Measurements from ENCODE around the gene UBE2D2.
A peak's percentile ranks its signal among the peaks of the same experiment; 100 is the strongest.
"Not testable (repeated sequence)": the region's sequence is repeated elsewhere in the genome, so short reads cannot be mapped to it uniquely, and the experiment has no call there.

UBE2D2 gene

DNA sequence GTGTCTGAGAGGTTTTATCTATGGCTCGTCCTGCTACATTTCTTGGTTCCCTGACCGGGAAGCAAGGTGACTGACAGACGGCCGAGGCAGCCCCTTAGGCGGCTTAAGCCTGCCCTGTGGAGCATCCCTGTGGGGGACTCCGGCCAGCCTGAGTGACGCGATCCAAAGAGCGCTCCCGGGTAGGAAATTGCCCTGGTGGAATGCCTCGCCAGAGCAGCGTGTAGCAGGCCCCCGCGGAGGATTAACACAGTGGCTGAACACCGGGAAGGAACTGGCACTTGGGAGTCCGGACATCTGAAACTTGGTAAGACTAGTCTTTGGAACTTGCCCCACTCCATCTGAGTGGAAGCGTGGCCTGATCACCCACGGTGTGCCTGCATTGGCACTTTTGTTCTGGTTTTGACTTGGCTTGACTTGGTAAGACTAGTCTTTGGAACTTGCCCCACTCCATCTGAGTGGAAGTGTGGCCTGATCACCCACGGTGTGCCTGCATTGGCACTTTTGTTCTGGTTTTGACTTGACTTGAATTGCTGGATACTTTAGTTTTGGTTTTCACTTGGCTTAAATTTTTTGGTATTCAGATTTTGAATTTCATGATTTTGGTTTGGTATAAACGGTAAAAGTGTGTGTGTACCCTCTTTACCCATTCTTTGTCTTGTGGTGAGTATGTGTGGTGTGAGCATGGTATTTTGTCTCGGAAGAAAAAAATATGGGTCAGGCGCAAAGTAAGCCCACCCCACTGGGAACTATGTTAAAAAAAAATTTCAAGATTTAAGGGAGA lies 34.6 kb upstream of the UBE2D2 start:
- not testable (repeated sequence) for H3K4me3 ChIP-seq (ENCODE audit: low read length); H3K4me1 ChIP-seq (ENCODE audit: control insufficient read depth, insufficient read depth, low read length); H3K9ac ChIP-seq (ENCODE audit: low read length); H3K27ac ChIP-seq (ENCODE audit: low read depth, low read length); H3K36me3 ChIP-seq (ENCODE audit: control insufficient read depth, insufficient read depth, low read length); H3K27me3 ChIP-seq (ENCODE audit: control insufficient read depth, insufficient read depth, low read length)

DNA sequence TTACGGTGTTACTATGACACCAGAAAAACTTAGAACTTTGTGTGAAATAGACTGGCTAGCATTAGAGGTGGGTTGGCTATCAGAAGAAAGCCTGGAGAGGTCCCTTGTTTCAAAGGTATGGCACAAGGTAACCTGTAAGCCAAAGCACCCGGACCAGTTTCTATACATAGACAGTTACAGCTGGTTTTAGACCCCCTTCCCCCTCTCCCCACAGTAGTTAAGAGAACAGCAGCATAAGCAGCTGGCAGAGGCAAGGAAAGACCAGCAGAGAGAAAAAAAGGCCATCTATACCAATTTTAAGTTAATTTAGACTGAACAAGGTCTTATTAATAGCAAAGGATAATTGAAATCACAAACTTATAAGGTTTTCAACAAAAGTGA lies 34.1 kb upstream of the UBE2D2 start:
- H3K4me1 ChIP-seq (ENCODE audit: control insufficient read depth, insufficient read depth, low read length); H3K9ac ChIP-seq (ENCODE audit: low read length); H3K27ac ChIP-seq (ENCODE audit: low read depth, low read length); H3K4me3 ChIP-seq (ENCODE audit: low read length); H3K36me3 ChIP-seq (ENCODE audit: control insufficient read depth, insufficient read depth, low read length); H3K27me3 ChIP-seq (ENCODE audit: control insufficient read depth, insufficient read depth, low read length): not testable (repeated sequence)

DNA sequence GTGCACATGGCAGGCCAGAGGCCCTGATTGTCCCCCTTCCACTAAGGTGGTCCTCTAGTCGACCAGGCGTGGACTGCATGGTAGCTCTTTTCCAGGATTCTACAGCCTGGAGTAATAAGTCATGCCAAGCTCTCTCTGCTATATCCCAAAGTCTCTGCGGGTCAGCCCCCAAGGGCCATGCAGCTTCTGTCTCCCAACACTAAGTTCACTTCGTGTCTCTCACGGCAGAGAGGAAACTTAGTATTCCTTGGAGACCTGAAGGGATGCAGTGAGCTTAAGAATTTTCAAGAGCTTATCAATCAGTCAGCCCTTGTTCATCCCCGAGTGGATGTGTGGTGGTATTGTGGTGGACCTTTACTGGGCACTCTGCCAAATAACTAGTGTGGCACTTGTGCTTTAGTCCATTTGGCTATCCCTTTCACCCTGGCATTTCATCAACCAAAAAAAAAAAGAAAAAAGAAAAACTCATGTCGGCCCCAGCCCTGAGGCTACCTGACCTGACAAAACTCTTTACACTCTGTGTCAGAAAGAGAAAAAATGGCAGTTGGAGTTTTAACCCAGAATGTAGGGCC lies 33.2 kb upstream of the UBE2D2 start:
- H3K27ac ChIP-seq (ENCODE audit: low read depth, low read length); H3K9ac ChIP-seq (ENCODE audit: low read length); H3K27me3 ChIP-seq (ENCODE audit: control insufficient read depth, insufficient read depth, low read length); H3K4me3 ChIP-seq (ENCODE audit: low read length); H3K4me1 ChIP-seq (ENCODE audit: control insufficient read depth, insufficient read depth, low read length); H3K36me3 ChIP-seq (ENCODE audit: control insufficient read depth, insufficient read depth, low read length): not testable (repeated sequence)

DNA sequence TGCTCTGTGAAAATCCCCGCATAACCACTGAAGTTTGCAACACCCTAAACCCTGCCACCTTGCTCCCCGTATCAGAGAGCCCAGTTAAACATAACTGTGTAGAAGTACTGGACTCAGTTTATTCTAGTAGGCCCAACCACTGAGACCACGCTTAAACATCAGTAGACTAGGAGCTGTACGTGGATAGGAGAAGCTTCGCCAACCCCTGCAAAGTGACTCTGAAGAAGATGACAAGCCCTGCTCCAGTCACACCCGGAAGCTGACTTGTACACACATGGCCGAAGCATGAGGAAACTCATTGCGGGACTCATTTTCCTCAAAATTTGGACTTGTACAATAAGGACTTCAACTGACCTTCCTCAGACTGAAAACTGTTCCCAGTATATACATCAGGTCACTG lies 32.4 kb upstream of the UBE2D2 start:
- H3K36me3 ChIP-seq (ENCODE audit: control insufficient read depth, insufficient read depth, low read length); H3K4me1 ChIP-seq (ENCODE audit: control insufficient read depth, insufficient read depth, low read length); H3K9ac ChIP-seq (ENCODE audit: low read length); H3K27me3 ChIP-seq (ENCODE audit: control insufficient read depth, insufficient read depth, low read length); H3K27ac ChIP-seq (ENCODE audit: low read depth, low read length); H3K4me3 ChIP-seq (ENCODE audit: low read length): not testable (repeated sequence)

DNA sequence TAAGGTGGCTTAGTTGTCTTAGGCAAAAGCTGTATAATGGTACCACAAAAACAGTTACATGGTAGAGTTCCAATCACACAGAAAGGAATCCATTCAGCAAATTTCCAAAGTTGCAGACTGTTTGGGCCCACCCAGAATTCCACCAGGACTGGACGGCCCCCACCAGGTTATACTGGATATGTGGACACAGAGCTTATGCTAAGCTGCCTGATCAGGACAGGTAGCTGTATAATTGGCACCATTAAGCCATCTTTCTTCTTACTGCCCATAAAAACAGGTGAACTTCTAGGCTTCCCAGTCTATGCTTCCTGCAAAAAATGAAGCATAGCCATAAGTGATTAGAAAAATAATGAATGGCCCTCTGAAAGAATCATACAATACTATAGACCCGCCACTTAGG lies 31.1 kb upstream of the UBE2D2 start:
- H3K27ac ChIP-seq (ENCODE audit: low read depth, low read length); H3K27me3 ChIP-seq (ENCODE audit: control insufficient read depth, insufficient read depth, low read length); H3K4me3 ChIP-seq (ENCODE audit: low read length); H3K36me3 ChIP-seq (ENCODE audit: control insufficient read depth, insufficient read depth, low read length); H3K9ac ChIP-seq (ENCODE audit: low read length); H3K4me1 ChIP-seq (ENCODE audit: control insufficient read depth, insufficient read depth, low read length): not testable (repeated sequence)

DNA sequence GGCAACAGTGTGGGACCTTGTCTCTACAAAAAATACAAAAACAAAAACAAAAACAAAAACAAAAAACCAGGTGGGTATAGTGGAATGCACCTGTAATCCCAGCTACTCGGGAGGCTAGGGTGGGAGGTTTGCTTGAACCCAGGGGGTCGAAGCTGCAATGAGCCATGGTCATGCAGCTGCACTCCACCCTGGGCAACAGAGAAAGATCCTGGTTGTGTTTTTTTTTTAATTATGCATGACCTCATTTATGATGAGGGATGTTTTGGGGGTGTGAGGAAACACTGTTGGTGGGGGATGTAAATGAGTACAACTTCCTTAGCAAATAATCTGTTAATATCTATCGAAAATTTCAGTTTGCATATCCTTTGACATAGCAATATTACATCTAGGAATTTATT lies 29.4 kb upstream of the UBE2D2 start:
- Histone ChIP-seq H3K27ac (ENCODE audit: low read depth, low read length) (no peak overlapping the region), H3K4me3 (ENCODE audit: low read length) (no peak overlapping the region), H3K27me3 (ENCODE audit: control insufficient read depth, insufficient read depth, low read length) (no peaks in the 10 kb centered on the region), H3K4me1 (ENCODE audit: control insufficient read depth, insufficient read depth, low read length) (no peaks in the 10 kb centered on the region), H3K9ac (ENCODE audit: low read length) (no peak overlapping the region), H3K36me3 (ENCODE audit: control insufficient read depth, insufficient read depth, low read length) (no peaks in the 10 kb centered on the region)

DNA sequence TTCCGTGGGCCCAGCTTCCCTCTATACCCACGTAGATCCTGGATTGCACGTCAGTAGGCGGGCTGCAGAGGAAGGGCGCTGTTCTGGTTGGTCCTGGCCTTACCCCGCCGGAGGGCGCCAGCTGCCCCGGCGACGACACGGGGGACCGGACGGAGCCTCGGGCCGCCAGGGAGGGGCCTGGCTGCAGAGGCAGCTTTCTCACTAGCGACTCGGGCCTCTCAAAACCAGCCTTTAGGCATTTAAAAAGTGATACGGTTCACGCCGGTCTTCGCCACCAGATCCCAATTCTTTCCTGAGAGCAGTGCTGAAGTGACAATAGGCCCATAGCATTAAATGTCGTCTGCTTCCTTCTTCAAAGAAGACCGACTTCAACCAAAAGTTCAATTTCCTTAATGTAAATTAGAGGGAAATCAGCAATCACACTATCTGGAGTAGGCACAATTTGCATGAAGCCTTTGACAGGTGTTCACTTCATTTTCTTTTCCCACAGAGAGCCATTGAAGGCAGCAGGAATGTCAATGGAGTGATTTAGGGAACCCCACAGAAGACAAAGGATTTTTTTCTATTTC lies 17.6 kb upstream of the UBE2D2 start:
- Histone ChIP-seq H3K27me3 (ENCODE audit: control insufficient read depth, insufficient read depth, low read length) (no peaks in the 10 kb centered on the region), H3K27ac (ENCODE audit: low read depth, low read length) (no peak overlapping the region), H3K36me3 (ENCODE audit: control insufficient read depth, insufficient read depth, low read length) (no peaks in the 10 kb centered on the region), H3K4me1 (ENCODE audit: control insufficient read depth, insufficient read depth, low read length) (no peaks in the 10 kb centered on the region), H3K4me3 (ENCODE audit: low read length) (peak overlapping the region; percentile 55), H3K9ac (ENCODE audit: low read length) (no peak overlapping the region)

DNA sequence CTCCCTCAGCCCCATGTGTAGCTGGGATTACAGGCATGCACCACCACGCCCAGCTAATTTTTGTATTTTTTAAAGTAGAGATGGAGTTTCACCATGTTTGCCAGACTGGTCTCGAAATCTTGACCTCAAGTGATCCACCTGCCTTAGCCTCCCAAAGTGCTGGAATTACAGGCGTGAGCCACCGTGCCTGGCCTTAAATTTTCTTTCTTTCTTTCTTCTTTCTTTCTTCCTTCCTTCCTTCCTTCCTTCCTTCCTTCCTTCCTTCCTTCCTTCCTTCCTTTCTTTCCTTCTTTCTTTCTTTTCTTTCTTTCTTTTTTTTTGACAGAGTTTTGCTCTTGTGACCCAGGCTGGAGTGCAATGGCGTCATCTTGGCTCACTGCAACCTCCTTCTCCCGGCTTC lies 14.5 kb upstream of the UBE2D2 start:
- not testable (repeated sequence) for H3K27ac ChIP-seq (ENCODE audit: low read depth, low read length); H3K9ac ChIP-seq (ENCODE audit: low read length); H3K4me3 ChIP-seq (ENCODE audit: low read length); H3K27me3 ChIP-seq (ENCODE audit: control insufficient read depth, insufficient read depth, low read length); H3K4me1 ChIP-seq (ENCODE audit: control insufficient read depth, insufficient read depth, low read length); H3K36me3 ChIP-seq (ENCODE audit: control insufficient read depth, insufficient read depth, low read length)

DNA sequence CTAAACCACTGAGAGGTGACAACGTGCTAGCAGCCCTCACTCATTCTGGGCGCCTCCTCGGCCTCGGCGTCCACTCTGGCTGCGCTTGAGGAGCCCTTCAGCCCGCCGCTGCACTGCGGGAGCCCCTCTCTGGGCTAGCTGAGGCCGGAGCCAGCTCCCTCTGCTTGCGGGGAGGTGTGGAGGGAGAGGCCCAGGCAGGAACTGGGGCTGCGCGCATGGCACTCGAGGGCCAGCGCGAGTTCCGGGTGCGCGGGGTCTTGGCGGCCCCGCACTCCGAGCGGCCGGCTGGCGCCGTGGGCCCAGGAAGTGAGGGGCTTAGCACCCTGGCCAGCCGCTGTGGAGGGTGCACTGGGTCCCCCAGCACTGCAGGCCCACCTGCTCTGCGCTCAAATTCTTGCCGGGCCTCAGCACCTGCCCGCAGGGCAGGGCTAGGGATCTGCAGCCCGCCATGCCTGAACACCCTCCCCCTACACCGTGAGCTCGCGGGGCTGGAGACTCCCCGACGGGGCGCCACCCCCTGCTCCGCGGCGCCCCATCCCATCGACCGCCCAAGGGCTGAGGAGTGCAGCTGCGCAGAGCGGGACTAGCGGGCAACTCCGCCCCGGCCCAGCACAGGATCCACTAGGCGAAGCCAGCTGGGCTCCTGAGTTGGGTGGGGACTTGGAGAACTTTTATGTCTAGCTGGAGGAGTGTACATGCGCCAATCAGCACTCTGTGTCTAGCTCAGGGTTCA lies 11.8 kb upstream of the UBE2D2 start:
- Histone ChIP-seq H3K9ac (ENCODE audit: low read length) (no peak overlapping the region), H3K27me3 (ENCODE audit: control insufficient read depth, insufficient read depth, low read length) (no peaks in the 10 kb centered on the region), H3K4me1 (ENCODE audit: control insufficient read depth, insufficient read depth, low read length) (no peaks in the 10 kb centered on the region), H3K36me3 (ENCODE audit: control insufficient read depth, insufficient read depth, low read length) (no peaks in the 10 kb centered on the region), H3K4me3 (ENCODE audit: low read length) (no peak overlapping the region), H3K27ac (ENCODE audit: low read depth, low read length) (no peak overlapping the region)

DNA sequence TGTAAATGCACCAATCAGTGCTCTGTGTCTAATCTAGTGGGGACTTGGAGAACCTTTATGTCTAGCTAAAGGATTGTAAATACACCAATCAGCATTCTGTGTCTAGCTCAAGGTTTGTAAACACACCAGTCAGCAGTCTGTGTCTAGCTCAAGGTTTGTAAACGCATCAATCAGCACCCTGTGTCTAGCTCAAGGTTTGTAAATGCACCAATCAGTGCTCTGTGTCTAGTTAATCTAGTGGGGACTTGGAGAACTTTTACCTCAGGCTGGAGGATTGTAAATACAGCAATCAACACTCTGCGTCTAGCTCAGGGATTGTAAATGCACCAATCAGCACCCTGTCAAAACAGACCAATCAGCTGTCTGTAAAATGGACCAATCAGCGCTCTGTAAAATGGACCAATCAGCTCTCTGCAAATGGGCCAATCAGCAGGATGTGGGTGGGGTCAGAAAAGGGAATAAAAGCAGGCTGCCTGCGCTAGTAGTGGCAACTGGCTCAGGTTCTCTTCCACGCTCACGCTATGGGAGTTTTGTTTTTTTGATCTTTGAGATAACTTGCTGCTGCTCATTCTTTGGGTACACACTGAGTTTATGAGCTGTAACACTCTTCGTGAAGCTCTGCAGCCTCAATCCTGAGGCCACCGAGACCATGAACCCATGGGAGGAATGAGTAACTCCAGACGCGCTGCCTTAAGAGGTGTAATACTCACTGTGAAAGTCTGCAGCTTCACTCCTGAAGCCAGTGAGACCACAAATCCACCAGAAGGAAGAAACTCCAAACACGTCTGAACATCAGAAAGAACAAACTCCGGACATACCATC lies 10.9 kb upstream of the UBE2D2 start:
- not testable (repeated sequence) for H3K4me1 ChIP-seq (ENCODE audit: control insufficient read depth, insufficient read depth, low read length); H3K9ac ChIP-seq (ENCODE audit: low read length); H3K27ac ChIP-seq (ENCODE audit: low read depth, low read length); H3K4me3 ChIP-seq (ENCODE audit: low read length); H3K36me3 ChIP-seq (ENCODE audit: control insufficient read depth, insufficient read depth, low read length); H3K27me3 ChIP-seq (ENCODE audit: control insufficient read depth, insufficient read depth, low read length)

DNA sequence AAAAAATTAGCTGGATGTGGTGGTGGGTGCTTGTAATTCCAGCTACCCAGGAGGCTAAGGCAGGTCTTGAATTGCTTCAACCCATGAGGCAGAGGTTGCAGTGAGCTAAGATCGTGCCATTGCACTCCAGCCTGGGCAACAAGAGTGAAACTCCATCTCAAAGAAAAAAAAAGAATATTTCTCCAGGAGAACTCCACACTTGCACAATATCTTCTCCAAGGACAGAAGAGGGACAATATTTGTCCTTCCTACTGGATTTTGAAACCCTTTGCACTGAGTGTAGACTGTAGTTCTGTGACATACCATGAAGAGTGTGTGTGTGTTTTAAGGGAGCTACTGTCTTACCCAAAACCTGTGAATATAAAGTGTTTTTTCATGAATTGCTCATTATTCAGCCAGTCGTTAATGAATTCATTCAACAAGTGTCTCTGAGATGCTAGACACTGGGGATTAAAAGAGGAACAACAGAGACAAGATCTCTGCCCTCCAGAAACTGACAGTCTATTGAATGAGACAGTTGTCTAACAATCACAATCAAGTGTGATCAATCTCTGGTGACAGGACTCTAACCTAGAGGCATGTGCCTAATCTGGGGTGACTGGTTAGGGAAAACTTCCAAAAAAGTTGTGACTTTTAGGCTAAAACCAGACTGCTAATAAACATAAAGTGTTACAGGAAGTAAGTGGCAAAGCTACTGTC lies 9.8 kb upstream of the UBE2D2 start:
- H3K4me1 ChIP-seq (ENCODE audit: control insufficient read depth, insufficient read depth, low read length) = no peaks in the 10 kb centered on the region
- H3K27me3 ChIP-seq (ENCODE audit: control insufficient read depth, insufficient read depth, low read length) = no peaks in the 10 kb centered on the region
- no peaks in the 10 kb centered on the region for H3K36me3 ChIP-seq (ENCODE audit: control insufficient read depth, insufficient read depth, low read length)
- no peak overlapping the region for H3K4me3 ChIP-seq (ENCODE audit: low read length)
- no peak overlapping the region for H3K27ac ChIP-seq (ENCODE audit: low read depth, low read length)
- H3K9ac ChIP-seq (ENCODE audit: low read length) = no peak overlapping the region

Data from rectal smooth muscle tissue (tissue), 1 donor.